Stimulated activated CD4-positive, alpha-beta T cell treated with anti-CD3 and anti-CD28 coated beads, TNF-alpha, amount 100 ng/mL, for 1 hour (primary cell): ENCODE measurements around the gene ABLIM2.

Source experiments
- DNase-seq, 3 donors: peaks; one replicate each; pipeline ENCODE4 v3.0.0-alpha.2; 2020; ENCODE audit warnings: low read depth in 3 of 3, low spot score in 1 of 3

The ABLIM2 gene

GRCh38 chr4:8194306-8195242 is 36.0 kb upstream of the ABLIM2 start:
- no peak for DNase-seq

GRCh38 chr4:8192748-8193738 is 34.4 kb upstream of the ABLIM2 start:
- no peak for DNase-seq

- no peak for DNase-seq
Observed at GRCh38 chr4:8191136-8191747, 32.6 kb upstream of the ABLIM2 start.

- DNase-seq = no peak
Observed at GRCh38 chr4:8189551-8190466, 31.2 kb upstream of the ABLIM2 start.

- DNase-seq = no peak
Observed at GRCh38 chr4:8188743-8189550, 30.3 kb upstream of the ABLIM2 start.

GRCh38 chr4:8188085-8188484 is 29.5 kb upstream of the ABLIM2 start:
- DNase-seq = no peak

GRCh38 chr4:8185930-8186329 is 27.3 kb upstream of the ABLIM2 start:
- no peak for DNase-seq

- no peak for DNase-seq
Observed at GRCh38 chr4:8185295-8185694, 26.7 kb upstream of the ABLIM2 start.

- DNase-seq = no peak
Observed at GRCh38 chr4:8184061-8184460, 25.4 kb upstream of the ABLIM2 start.

GRCh38 chr4:8182858-8183725 is 24.5 kb upstream of the ABLIM2 start:
- DNase-seq = no peak

- no peak for DNase-seq
Observed at GRCh38 chr4:8182294-8182693, 23.7 kb upstream of the ABLIM2 start.

GRCh38 chr4:8181844-8182243 is 23.2 kb upstream of the ABLIM2 start:
- no peak for DNase-seq

GRCh38 chr4:8181119-8181518 is 22.5 kb upstream of the ABLIM2 start:
- no peak for DNase-seq

GRCh38 chr4:8180310-8181093 is 21.9 kb upstream of the ABLIM2 start:
- no peak for DNase-seq

- DNase-seq = no peak
Observed at GRCh38 chr4:8179771-8180170, 21.2 kb upstream of the ABLIM2 start.

GRCh38 chr4:8179074-8179473 is 20.5 kb upstream of the ABLIM2 start:
- no peak for DNase-seq

- DNase-seq = no peak
Observed at GRCh38 chr4:8177956-8178355, 19.3 kb upstream of the ABLIM2 start.

- DNase-seq = no peak
Observed at GRCh38 chr4:8177552-8177951, 18.9 kb upstream of the ABLIM2 start.
